CD4-positive, alpha-beta T cell (primary cell): Measurements from ENCODE around the gene FOXR1. TPM values are rescaled to one million over a fixed set of nuclear protein-coding genes. Genes with fewer than 3 reads are reported as not detected.
A peak's percentile ranks its signal among the peaks of the same experiment; 100 is the strongest.

Experiments
- ATAC-seq: fragments of 200-7000 bp; cut with Tn5 transposase; one replicate; pipeline ENCODE4 v1.10.0; 2022; ENCODE audit warnings: mild to moderate bottlenecking; ENCODE audit not compliant: poor library complexity
- CTCF ChIA-PET: fragments of 350-600 bp; sonication (Branson Sonifier 250); formaldehyde crosslinking; loops from one replicate; lab custom pipeline; 2021; ENCODE audit warnings: antibody characterized with exemption, inconsistent platforms; lab: Charles Lee
- POLR2A ChIA-PET: fragments of 350-600 bp; sonication (Branson Sonifier 250); formaldehyde crosslinking; loops from one replicate; lab custom pipeline; 2021; ENCODE audit warnings: antibody characterized with exemption, inconsistent platforms; lab: Charles Lee
- DNase-seq, 14 experiments: peaks; one replicate each; pipeline ENCODE4 v3.0.0-alpha.2; 2013 to 2020; ENCODE audit warnings: mixed read lengths in 2 of 14
- H3K27ac ChIP-seq, 2 donors: one replicate each; pipeline versions ENCODE4 v1.5.1 to v1.7.0; 2013; ENCODE audit warnings: low read length in 2 of 2, low read depth in 1 of 2, mild to moderate bottlenecking in 1 of 2
- H3K27me3 ChIP-seq, 2 experiments: 1 replicate in 1 of 2; 2 replicates in 1 of 2; pipeline versions ENCODE4 v1.6.1 to v1.7.0; 2013; ENCODE audit warnings: low read length in 2 of 2, control low read depth in 1 of 2, mild to moderate bottlenecking in 1 of 2, moderate library complexity in 1 of 2; ENCODE audit not compliant: insufficient read depth in 2 of 2, control insufficient read depth in 1 of 2
- H3K36me3 ChIP-seq: one replicate; pipeline ENCODE4 v1.6.1; 2013; ENCODE audit warnings: low read length, control low read depth; ENCODE audit not compliant: insufficient read depth
- H3K4me1 ChIP-seq: one replicate; pipeline ENCODE4 v1.6.1; 2013; ENCODE audit warnings: low read length, control low read depth; ENCODE audit not compliant: insufficient read depth
- H3K4me3 ChIP-seq: one replicate; pipeline ENCODE4 v1.5.1; 2013; ENCODE audit warnings: mild to moderate bottlenecking, low read length, moderate library complexity
- H3K9me3 ChIP-seq, 2 experiments: 1 replicate in 1 of 2; 2 replicates in 1 of 2; pipeline versions ENCODE4 v1.6.1 to v1.7.0; 2013; ENCODE audit warnings: low read length in 2 of 2, mild to moderate bottlenecking in 2 of 2, control low read depth in 1 of 2, moderate library complexity in 1 of 2; ENCODE audit not compliant: control insufficient read depth in 1 of 2, insufficient read depth in 1 of 2
- H3K27ac Mint-ChIP-seq: one replicate; pipeline ENCODE4 v1.8.0; 2020; ENCODE audit warnings: mixed read lengths
- H3K27me3 Mint-ChIP-seq: one replicate; pipeline ENCODE4 v1.8.0; 2021; ENCODE audit warnings: mixed read lengths
- H3K36me3 Mint-ChIP-seq: one replicate; pipeline ENCODE4 v1.8.0; 2021; ENCODE audit warnings: low read depth, mixed read lengths
- H3K4me1 Mint-ChIP-seq: one replicate; pipeline ENCODE4 v1.8.0; 2021; ENCODE audit warnings: low read depth, mixed read lengths
- H3K4me3 Mint-ChIP-seq: one replicate; pipeline ENCODE4 v1.8.0; 2020; ENCODE audit warnings: mild to moderate bottlenecking, mixed read lengths
- H3K9me3 Mint-ChIP-seq: one replicate; pipeline ENCODE4 v1.8.0; 2020; ENCODE audit warnings: mixed read lengths
- CTCF ChIP-seq: fragments of 200-600 bp; IDR thresholded peaks from one replicate; pipeline ENCODE4 v1.8.0; 2022; ENCODE audit warnings: antibody characterized with exemption, mild to moderate bottlenecking
- intact Hi-C, 2 experiments: fragments of 100-400 bp; cut with DNase I in 1 of 2; cut with micrococcal nuclease in 1 of 2; formaldehyde crosslinking; loops; one replicate each; pipeline versions ENCODE4 v1.15.1 to v1.9.0; 2023 to 2025; cut with DNase I, micrococcal nuclease
- total RNA-seq, 174 experiments: library from RNA in 2 of 174; stranded (reverse) in 2 of 174; gene quantifications; one replicate each; pipeline ENCODE4 v1.2.3 and lab custom pipeline; 2021 to 2026

FOXR1 gene
- total RNA-seq, 2 experiments from 2014 or later = not detected

- H3K27me3 ChIP-seq = no peaks in the 10 kb centered on the region
- peak within 1 kb of the TSS; percentile 93 for H3K27ac ChIP-seq
- peaks cover 0 to 3% of the 10 kb centered on the region in 2 experiments for H3K9me3 ChIP-seq
- H3K36me3 ChIP-seq = peaks cover 62% of the 10 kb centered on the region
- H3K4me3 ChIP-seq = peak within 1 kb of the TSS; percentile 63
- Mint-ChIP-seq H3K4me1 (peaks cover 62% of the 10 kb centered on the region), H3K36me3 (peaks cover 94% of the 10 kb centered on the region), H3K27ac (peak within 1 kb of the TSS; percentile 99), H3K4me3 (peak within 1 kb of the TSS; percentile 100), H3K9me3 (no peaks in the 10 kb centered on the region), H3K27me3 (no peaks in the 10 kb centered on the region)
- ATAC-seq (peak; percentile 83), DNase-seq (peak; percentile 92 to 99 (median 94))
- H3K4me1 ChIP-seq = peaks cover 58% of the 10 kb centered on the region
- CTCF ChIA-PET = interaction anchor here (0.9 to 2.4 kb wide), 5 partner anchors 10 to 47 kb away, joined by 3 to 13 read pairs (median 4); partner anchors contain the start of gene SLC37A4
- no peak for TF ChIP-seq CTCF
- POLR2A ChIA-PET = interaction anchor here (0.5 to 4.9 kb wide), 36 partner anchors 10 to 446 kb away, joined by 3 to 94 read pairs (median 4); partner anchors contain the start of genes ARCN1, C2CD2L, CBL and CENATAC
- intact Hi-C loops = loop anchor here (1.0 to 5.0 kb wide), 6 partner anchors 12 to 179 kb away; partner anchors contain the start of genes CENATAC (in 2 of the 2), DPAGT1 (in 2 of the 2), SLC37A4 (in 2 of the 2) and VPS11 (in 2 of the 2)
Observed at GRCh38 chr11:119018074-119018938, 46.7 kb downstream of the FOXR1 start, which contains the start of the genes RPS25 and TRAPPC4. Gene RPS25 (minus strand): TSS chr11:119018343. CDS start chr11:119018284, 59 bp downstream. Gene TRAPPC4 (plus strand): TSS chr11:119018766. CDS start chr11:119018796, 30 bp downstream.

- no peak for ATAC-seq
- ChIA-PET POLR2A (interaction anchor here (1.0 to 4.9 kb wide), 9 partner anchors 9 to 125 kb away, joined by 3 to 94 read pairs (median 14); partner anchors contain the start of genes C2CD2L, CENATAC, DPAGT1 and HYOU1), CTCF (interaction anchor here (1.4 to 2.4 kb wide), 2 partner anchors 10 to 36 kb away, joined by 4 to 13 read pairs; partner anchors contain the start of gene SLC37A4)
- H3K27ac ChIP-seq = peak overlapping the region in 1 of 2 donors; percentile 36
- peaks cover 0 to 3% of the 10 kb centered on the region in 2 experiments for H3K9me3 ChIP-seq
- TF ChIP-seq CTCF = no peak
- Mint-ChIP-seq H3K9me3 (no peaks in the 10 kb centered on the region), H3K27me3 (no peaks in the 10 kb centered on the region), H3K36me3 (peaks cover 95% of the 10 kb centered on the region), H3K4me1 (peaks cover 78% of the 10 kb centered on the region), H3K4me3 (peak overlapping the region; percentile 100), H3K27ac (peak overlapping the region; percentile 99)
- H3K27me3 ChIP-seq = no peaks in the 10 kb centered on the region
- intact Hi-C loops = loop anchor here (2.0 to 5.0 kb wide), 3 partner anchors 47 to 177 kb away; partner anchors contain the start of genes DPAGT1 (in 2 of the 2) and VPS11 (in 2 of the 2)
- no peak for DNase-seq
- H3K36me3 ChIP-seq = peaks cover 65% of the 10 kb centered on the region
- peak overlapping the region; percentile 63 for H3K4me3 ChIP-seq
- peaks cover 63% of the 10 kb centered on the region for H3K4me1 ChIP-seq
Observed at GRCh38 chr11:119019996-119020395, 48.4 kb downstream of the FOXR1 start.

GRCh38 chr11:119021631-119022030 lies 50.1 kb downstream of the FOXR1 start:
- no peak for TF ChIP-seq CTCF
- Mint-ChIP-seq H3K4me3 (peak overlapping the region; percentile 70), H3K4me1 (peaks cover 70% of the 10 kb centered on the region), H3K27ac (peak overlapping the region; percentile 62), H3K9me3 (no peaks in the 10 kb centered on the region), H3K27me3 (no peaks in the 10 kb centered on the region), H3K36me3 (peaks cover 87% of the 10 kb centered on the region)
- CTCF ChIA-PET = interaction anchor here (1.0 kb wide), 1 partner anchor 44 kb away, joined by 3 read pairs; no protein-coding TSS in a partner anchor
- Histone ChIP-seq H3K4me1 (peaks cover 54% of the 10 kb centered on the region), H3K27ac (no peak overlapping the region), H3K4me3 (no peak overlapping the region), H3K27me3 (no peaks in the 10 kb centered on the region), H3K9me3 (peaks cover 0 to 3% of the 10 kb centered on the region in 2 experiments), H3K36me3 (peaks cover 64% of the 10 kb centered on the region)
- intact Hi-C loops = no loop called here
- ATAC-seq (no peak), DNase-seq (no peak)
- POLR2A ChIA-PET = interaction anchor here (4.8 kb wide), 1 partner anchor 8 kb away, joined by 94 read pairs; the partner anchor contains the start of gene SLC37A4
